Hematopoietic multipotent progenitor cell treated with erythropoietin and hydrocortisone succinate and interleukin-3 and kit ligand, for 15 days (in vitro differentiated cells): ENCODE results near the gene ZNF354B.
"Not testable (repeated sequence)": the region's sequence is repeated elsewhere in the genome, so short reads cannot be mapped to it uniquely, and the experiment has no call there.

Experiments used
- DNase-seq: peaks from one replicate; pipeline ENCODE4 v3.0.0-alpha.2; 2015; ENCODE audit warnings: low spot score

The ZNF354B gene

GRCh38 chr5:178859625-178860521 lies at the start of gene ZNF354B:
Gene ZNF354B, plus strand, starts transcription at chr5:178859953. Its CDS starts 1,095 bp downstream, at chr5:178861048.
- DNase-seq, result peak; percentile 7

GRCh38 chr5:178817506-178817905 lies 42.2 kb upstream of the ZNF354B start:
- DNase-seq, result no peak

DNA sequence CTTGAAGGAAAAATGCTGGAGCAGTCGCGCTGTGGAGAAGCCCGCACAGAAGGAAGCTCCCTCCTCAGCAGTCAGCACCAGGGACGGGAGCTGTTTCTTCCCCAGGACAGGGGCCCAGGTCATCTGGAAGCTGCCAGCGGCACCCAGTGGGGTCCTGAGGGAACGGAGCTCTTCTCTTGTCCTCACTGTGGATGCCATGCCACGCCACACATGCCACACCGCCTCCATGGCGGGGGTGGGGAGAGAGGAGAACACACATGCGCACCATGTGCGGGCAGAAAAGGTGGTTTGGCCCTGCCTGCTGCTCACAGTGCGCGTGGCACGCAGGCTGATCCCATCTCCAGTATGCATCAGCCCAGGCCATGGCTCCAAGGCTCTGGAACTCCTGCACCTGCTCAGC lies 41.7 kb upstream of the ZNF354B start:
- DNase-seq, result no peak

DNA sequence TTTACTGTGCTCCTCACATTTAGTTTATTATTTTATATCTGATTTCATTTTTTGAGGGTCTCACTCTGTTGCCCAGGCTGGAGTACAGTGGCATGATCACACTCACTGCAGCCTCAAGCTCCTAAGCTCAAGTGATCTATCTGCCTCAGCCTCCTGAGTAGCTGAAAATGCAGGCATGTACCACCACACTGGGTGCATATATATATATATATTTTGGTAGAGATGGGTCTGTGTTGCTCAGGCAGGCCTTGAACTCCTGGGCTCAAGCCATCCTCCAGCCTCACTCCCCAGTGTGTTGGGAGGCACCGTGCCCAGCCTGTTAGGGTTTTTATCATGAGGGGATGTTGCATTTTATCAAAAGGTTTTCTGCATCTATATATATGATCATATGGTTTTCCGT lies 39.8 kb upstream of the ZNF354B start:
- no peak for DNase-seq

GRCh38 chr5:178825444-178825843 lies 34.3 kb upstream of the ZNF354B start:
- no peak for DNase-seq

- DNase-seq, result no peak
Measured at GRCh38 chr5:178826216-178826615, 33.5 kb upstream of the ZNF354B start.

GRCh38 chr5:178827636-178828035 lies 32.1 kb upstream of the ZNF354B start:
- no peak for DNase-seq

GRCh38 chr5:178831049-178831448 lies 28.7 kb upstream of the ZNF354B start:
- no peak for DNase-seq

DNA sequence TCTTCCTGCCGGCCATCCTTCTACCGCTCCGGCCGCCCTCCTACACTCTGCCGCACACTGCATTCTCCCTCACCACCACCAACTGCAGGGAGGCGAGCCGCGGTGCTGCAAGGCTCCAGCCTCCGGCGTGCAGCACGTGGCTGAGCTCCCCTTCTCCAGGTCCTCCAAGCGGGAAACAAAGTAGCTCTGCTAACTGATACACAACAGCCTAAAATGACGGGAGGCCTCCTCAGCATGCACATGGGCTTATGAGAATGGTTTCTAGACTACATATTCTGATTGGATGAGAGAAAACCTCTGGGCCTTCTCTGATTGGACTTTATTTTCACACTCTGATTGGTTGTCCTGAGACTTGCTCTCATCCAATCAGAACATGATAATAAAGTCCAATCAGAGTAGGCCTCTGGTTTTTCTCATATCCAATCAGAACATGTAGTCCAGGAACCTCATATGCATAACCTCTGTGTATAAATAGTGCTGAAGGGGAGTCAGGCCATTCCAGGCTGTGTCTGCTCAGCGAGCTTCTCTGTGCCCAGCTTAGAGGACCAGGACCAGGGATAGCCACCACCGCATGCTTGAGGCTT lies 27.0 kb upstream of the ZNF354B start:
- DNase-seq, result no peak

GRCh38 chr5:178836628-178837027 lies 23.1 kb upstream of the ZNF354B start:
- no peak for DNase-seq

DNA sequence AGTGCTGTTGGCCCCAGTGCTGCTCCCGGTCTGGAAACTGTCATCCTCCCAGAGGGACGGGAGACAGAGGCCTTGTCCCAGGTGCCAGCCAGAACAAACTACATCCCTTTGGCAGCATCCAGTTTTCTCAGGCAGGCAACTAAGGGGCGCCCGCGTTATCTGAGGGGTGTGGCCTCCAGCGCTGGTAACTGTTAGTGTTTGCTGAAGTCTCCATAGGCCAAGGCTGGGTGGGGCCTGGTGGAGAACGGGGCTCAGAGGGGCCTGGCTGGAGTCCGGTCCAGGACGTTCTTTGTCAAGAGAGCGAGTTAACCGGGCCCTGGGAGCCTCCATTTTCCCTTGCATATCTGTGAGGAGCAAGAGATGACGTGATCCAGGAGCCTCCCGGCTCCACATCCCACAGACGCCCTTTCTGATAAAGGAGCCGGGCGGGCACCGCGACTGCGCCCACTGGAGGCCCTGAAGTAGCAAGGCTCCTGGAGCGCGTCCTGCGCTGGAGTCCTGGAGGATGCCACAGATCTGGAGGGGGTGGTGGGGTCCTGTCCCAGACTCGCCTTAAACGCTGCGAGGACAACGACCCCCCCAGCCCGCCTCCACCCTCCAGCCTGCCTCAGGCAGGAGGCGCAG lies 20.9 kb upstream of the ZNF354B start:
- DNase-seq, result not testable (repeated sequence)

- DNase-seq, result no peak
Measured at GRCh38 chr5:178839319-178839704, 20.4 kb upstream of the ZNF354B start.

- not testable (repeated sequence) for DNase-seq
Measured at GRCh38 chr5:178840399-178840798, 19.4 kb upstream of the ZNF354B start.

GRCh38 chr5:178849316-178849715 lies 10.4 kb upstream of the ZNF354B start:
- DNase-seq, result no peak

DNA sequence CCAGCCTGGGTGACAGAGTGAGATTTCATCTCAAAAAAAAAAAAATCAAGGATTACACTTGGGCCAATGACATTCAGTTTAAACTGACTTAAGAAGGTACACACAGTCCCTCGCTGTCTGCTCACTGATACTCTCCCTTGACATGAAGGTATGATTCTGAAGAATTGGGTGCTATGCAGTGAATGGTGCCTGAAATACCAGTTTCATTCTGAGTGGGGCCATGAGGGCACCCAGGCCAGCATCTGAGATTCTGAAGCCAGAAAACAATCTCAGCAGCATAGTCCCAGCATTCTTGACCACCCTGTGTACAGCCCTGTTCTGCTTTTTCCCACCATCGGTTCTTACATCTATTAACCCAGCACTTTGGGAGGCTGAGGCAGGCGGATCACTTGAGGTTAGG lies 7.8 kb upstream of the ZNF354B start:
- DNase-seq, result no peak

- no peak for DNase-seq
Measured at GRCh38 chr5:178854284-178854683, 5.5 kb upstream of the ZNF354B start.

DNA sequence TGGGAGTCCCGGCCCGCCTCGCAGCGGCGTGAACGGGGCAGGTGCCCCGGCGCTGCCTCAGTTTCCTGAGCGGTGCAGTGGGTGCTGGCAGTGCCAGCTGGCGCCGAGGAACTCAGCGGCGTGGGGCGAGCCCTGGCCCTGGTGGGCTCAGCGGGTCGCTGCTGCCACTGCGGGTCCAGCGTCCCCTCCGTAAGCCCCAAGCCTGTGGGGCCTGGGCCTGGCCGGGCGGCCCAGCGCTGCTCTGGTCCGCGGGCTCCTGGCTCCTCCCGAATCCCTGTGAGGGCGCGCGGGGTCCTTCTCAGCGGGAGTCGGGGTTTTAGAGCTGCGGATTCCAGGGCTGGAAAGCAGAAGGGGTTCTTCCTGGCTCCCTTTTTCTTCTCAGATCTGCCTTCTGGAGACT lies 862 bp downstream of the ZNF354B start:
- DNase-seq, result not testable (repeated sequence)

DNA sequence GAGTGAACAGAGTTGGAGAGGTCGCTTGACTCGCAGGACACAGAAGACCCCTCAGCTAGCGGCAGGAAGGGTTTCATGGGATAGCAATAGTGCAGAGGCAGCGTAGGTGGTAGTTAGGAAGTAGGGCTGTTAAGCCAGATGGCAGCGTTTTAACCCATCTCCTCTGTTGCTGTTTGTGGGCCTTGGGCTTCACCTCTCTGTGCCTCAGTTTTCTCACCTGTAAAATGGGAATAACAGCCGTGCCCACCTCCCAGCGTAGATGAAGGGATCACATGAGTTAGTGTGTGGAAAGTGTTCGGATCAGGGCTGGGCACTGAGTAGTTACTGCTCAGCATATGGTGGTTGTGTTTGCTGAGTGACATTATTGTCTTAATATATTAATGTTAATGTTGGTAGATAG lies 1.9 kb downstream of the ZNF354B start:
- DNase-seq, result no peak

DNA sequence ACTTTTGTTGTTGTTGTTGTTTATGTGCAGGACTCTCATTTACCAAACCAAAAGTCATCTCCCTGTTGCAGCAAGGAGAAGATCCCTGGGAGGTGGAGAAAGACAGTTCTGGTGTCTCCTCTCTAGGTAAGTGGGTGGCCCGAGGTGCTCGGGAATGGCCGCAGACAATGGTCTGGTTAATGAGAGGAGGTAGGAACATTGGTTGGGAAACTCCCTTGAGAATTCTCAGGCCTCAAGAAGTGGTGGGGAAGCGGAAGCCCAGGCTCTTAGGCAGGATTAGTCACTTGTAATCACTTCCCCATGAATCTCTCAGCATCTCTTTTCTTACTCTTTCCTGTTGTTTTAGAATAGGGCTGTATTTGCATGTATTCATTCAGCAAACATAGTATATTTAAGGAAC lies 7.2 kb downstream of the ZNF354B start:
- DNase-seq, result no peak

GRCh38 chr5:178869577-178869976 lies 9.8 kb downstream of the ZNF354B start:
- no peak for DNase-seq

- DNase-seq, result no peak
Measured at GRCh38 chr5:178870411-178870810, 10.7 kb downstream of the ZNF354B start.

DNA sequence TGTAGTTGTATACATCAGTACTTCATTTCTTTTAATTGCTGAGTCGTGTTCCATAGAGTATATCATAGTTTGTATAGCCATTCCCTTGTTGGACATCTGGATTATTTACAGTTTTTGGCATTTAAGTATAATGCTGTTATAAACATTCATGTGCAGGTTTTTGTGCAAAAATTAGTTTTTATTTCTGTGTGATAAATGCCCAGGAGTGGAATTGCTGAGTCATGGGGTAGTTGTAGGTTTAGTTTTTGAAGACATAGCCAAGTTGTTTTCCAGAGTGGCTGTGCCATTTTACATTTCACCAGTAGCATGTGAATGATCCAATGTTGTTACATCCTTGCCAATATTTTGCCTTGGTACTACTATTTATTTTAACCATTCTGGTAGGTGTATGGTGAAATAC lies 12.5 kb downstream of the ZNF354B start:
- no peak for DNase-seq

DNA sequence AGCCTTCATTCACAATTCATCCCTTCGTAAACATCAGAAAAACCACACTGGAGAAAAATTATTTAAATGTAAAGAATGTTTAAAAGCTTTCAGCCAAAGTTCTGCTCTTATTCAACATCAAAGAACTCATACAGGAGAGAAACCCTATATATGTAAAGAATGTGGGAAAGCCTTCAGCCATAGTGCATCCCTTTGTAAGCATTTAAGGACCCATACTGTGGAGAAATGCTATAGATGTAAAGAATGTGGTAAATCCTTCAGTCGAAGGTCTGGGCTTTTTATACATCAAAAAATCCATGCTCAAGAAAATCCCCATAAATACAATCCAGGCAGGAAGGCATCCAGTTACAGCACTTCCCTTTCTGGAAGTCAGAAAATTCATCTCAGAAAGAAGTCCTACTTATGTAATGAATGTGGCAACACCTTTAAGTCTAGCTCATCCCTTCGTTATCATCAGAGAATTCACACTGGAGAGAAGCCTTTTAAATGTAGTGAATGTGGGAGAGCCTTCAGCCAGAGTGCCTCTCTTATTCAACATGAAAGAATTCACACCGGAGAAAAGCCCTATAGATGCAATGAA lies 23.5 kb downstream of the ZNF354B start:
- not testable (repeated sequence) for DNase-seq
